Measurements from ENCODE around the gene B3GAT2. TPM values are rescaled to one million over a fixed set of nuclear protein-coding genes. Genes with fewer than 3 reads are reported as not detected.

Gene B3GAT2
- polyA plus RNA-seq, 1 donor (not counting 4 experiments of a cell fraction or from before 2014, with no cell fraction given) = 0.01 TPM

- Histone ChIP-seq H3K27ac (ENCODE audit: control insufficient read depth, insufficient read depth, low read length) (no peak overlapping the region), H3K4me2 (ENCODE audit: control insufficient read depth, extremely low read depth, insufficient read depth, low read depth, low read length) (no peak overlapping the region), H3K9me1 (ENCODE audit: control insufficient read depth, extremely low read depth, insufficient read depth, low read length) (no peaks in the 10 kb centered on the region), H4K20me1 (ENCODE audit: control insufficient read depth, extremely low read depth, insufficient read depth, low read length) (no peaks in the 10 kb centered on the region), H3K4me3 (ENCODE audit: control insufficient read depth in 2 of 3, extremely low read depth in 1 of 3, insufficient read depth in 2 of 3, low read depth in 1 of 3, low read length in 3 of 3) (no peak overlapping the region), H3K79me2 (ENCODE audit: control insufficient read depth, insufficient read depth, low read length) (no peaks in the 10 kb centered on the region), H2AFZ (ENCODE audit: control insufficient read depth, low read length) (no peak overlapping the region), H3K9me3 (ENCODE audit: control insufficient read depth, low read depth, low read length) (no peaks in the 10 kb centered on the region), H3K27me3 (ENCODE audit: control insufficient read depth, extremely low read depth, insufficient read depth, low read length) (no peaks in the 10 kb centered on the region), H3K4me1 (ENCODE audit: control insufficient read depth, extremely low read depth, insufficient read depth, low read length) (no peaks in the 10 kb centered on the region), H3K9ac (ENCODE audit: control insufficient read depth, extremely low read depth, insufficient read depth, low read length) (no peak overlapping the region), H3K36me3 (ENCODE audit: control insufficient read depth in 2 of 2, extremely low read depth in 1 of 2, insufficient read depth in 2 of 2, low read length in 2 of 2) (no peaks in the 10 kb centered on the region)
- no peak for FAIRE-seq
- dilution Hi-C loops (cut with MboI; ENCODE audit: extremely low pct_ligation_motif_present, low sequenced_read_pairs) = no loop called here
- no peak for TF ChIP-seq EZH2 (IDR thresholded peaks at IDR 0.05; ENCODE audit: low read length)
- TF ChIP-seq, protein P1, sequence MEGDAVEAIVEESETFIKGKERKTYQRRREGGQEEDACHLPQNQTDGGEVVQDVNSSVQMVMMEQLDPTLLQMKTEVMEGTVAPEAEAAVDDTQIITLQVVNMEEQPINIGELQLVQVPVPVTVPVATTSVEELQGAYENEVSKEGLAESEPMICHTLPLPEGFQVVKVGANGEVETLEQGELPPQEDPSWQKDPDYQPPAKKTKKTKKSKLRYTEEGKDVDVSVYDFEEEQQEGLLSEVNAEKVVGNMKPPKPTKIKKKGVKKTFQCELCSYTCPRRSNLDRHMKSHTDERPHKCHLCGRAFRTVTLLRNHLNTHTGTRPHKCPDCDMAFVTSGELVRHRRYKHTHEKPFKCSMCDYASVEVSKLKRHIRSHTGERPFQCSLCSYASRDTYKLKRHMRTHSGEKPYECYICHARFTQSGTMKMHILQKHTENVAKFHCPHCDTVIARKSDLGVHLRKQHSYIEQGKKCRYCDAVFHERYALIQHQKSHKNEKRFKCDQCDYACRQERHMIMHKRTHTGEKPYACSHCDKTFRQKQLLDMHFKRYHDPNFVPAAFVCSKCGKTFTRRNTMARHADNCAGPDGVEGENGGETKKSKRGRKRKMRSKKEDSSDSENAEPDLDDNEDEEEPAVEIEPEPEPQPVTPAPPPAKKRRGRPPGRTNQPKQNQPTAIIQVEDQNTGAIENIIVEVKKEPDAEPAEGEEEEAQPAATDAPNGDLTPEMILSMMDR (optimal IDR thresholded peaks at IDR 0.05 in 1 of 3, IDR thresholded peaks at IDR 0.05 in 1 of 3, conservative IDR thresholded peaks at IDR 0.05 in 1 of 3; ENCODE audit: extremely low read depth in 1 of 3, insufficient read depth in 2 of 3, low read length in 3 of 3) = no peak
- DNase-seq (ENCODE audit: low read depth, low spot score) = no peak
Observed at GRCh38 chr6:70997379-70997778, 40.5 kb upstream of the B3GAT2 start.

GRCh38 chr6:70996106-70996505, 39.2 kb upstream of the B3GAT2 start:
- dilution Hi-C loops (cut with MboI; ENCODE audit: extremely low pct_ligation_motif_present, low sequenced_read_pairs) = no loop called here
- no peak for FAIRE-seq

More at GRCh38 chr6:70996106-70996505, 39.2 kb upstream of the B3GAT2 start:
- H3K4me1 ChIP-seq (ENCODE audit: control insufficient read depth, extremely low read depth, insufficient read depth, low read length) = no peaks in the 10 kb centered on the region
- H3K27ac ChIP-seq (ENCODE audit: control insufficient read depth, insufficient read depth, low read length) = no peak overlapping the region
- no peaks in the 10 kb centered on the region for H3K36me3 ChIP-seq (ENCODE audit: control insufficient read depth in 2 of 2, extremely low read depth in 1 of 2, insufficient read depth in 2 of 2, low read length in 2 of 2)
- H3K4me3 ChIP-seq (ENCODE audit: control insufficient read depth in 2 of 3, extremely low read depth in 1 of 3, insufficient read depth in 2 of 3, low read depth in 1 of 3, low read length in 3 of 3) = no peak overlapping the region
- no peaks in the 10 kb centered on the region for H4K20me1 ChIP-seq (ENCODE audit: control insufficient read depth, extremely low read depth, insufficient read depth, low read length)
- no peak overlapping the region for H2AFZ ChIP-seq (ENCODE audit: control insufficient read depth, low read length)
- H3K27me3 ChIP-seq (ENCODE audit: control insufficient read depth, extremely low read depth, insufficient read depth, low read length) = no peaks in the 10 kb centered on the region
- no peak overlapping the region for H3K9ac ChIP-seq (ENCODE audit: control insufficient read depth, extremely low read depth, insufficient read depth, low read length)
- no peak overlapping the region for H3K4me2 ChIP-seq (ENCODE audit: control insufficient read depth, extremely low read depth, insufficient read depth, low read depth, low read length)
- no peaks in the 10 kb centered on the region for H3K9me3 ChIP-seq (ENCODE audit: control insufficient read depth, low read depth, low read length)
- H3K79me2 ChIP-seq (ENCODE audit: control insufficient read depth, insufficient read depth, low read length) = no peaks in the 10 kb centered on the region
- TF ChIP-seq, protein P1 (optimal IDR thresholded peaks at IDR 0.05 in 1 of 3, IDR thresholded peaks at IDR 0.05 in 1 of 3, conservative IDR thresholded peaks at IDR 0.05 in 1 of 3; ENCODE audit: extremely low read depth in 1 of 3, insufficient read depth in 2 of 3, low read length in 3 of 3) = no peak
- no peak for TF ChIP-seq EZH2 (IDR thresholded peaks at IDR 0.05; ENCODE audit: low read length)
- no peaks in the 10 kb centered on the region for H3K9me1 ChIP-seq (ENCODE audit: control insufficient read depth, extremely low read depth, insufficient read depth, low read length)
- DNase-seq (ENCODE audit: low read depth, low spot score) = no peak
